H1 (cell line): ENCODE data around the gene PHKA1.

Experiments
- EZH2 ChIP-seq: fragments of 200-600 bp; sonication (generic); IDR thresholded peaks from 2 replicates; pipeline ENCODE4 v1.7.1; 2012; ENCODE audit warnings: low read depth, mild to moderate bottlenecking, moderate library complexity, low read length, inconsistent platforms; ENCODE audit not compliant: severe bottlenecking
- POLR2A ChIP-seq, 2 experiments: IDR thresholded peaks; 1 replicate in 1 of 2; 2 replicates in 1 of 2; pipeline ENCODE4 v1.6.1; 2011; ENCODE audit warnings: low read depth in 2 of 2, low read length in 2 of 2, mild to moderate bottlenecking in 2 of 2; ENCODE audit errors: control extremely low read depth in 1 of 2
- POLR2AphosphoS5 ChIP-seq: IDR thresholded peaks from 2 replicates; pipeline ENCODE4 v1.6.1; 2011; ENCODE audit warnings: low read depth, low read length
- TAF1 ChIP-seq: IDR thresholded peaks from 2 replicates; pipeline ENCODE4 v1.6.1; 2011; ENCODE audit warnings: mild to moderate bottlenecking, low read depth, low read length
- TF ChIP-seq, protein P1 (sequence below), 3 experiments: IDR thresholded peaks; 1 replicate in 2 of 3; 2 replicates in 1 of 3; pipeline versions ENCODE4 v1.5.1 to v1.6.1; 2011; ENCODE audit warnings: low read length in 3 of 3, mild to moderate bottlenecking in 3 of 3, inconsistent platforms in 2 of 3, low read depth in 1 of 3, moderate library complexity in 1 of 3; ENCODE audit not compliant: insufficient read depth in 1 of 3; ENCODE audit errors: control extremely low read depth in 1 of 3
- TF ChIP-seq, protein P2 (sequence below): IDR thresholded peaks from 2 replicates; pipeline ENCODE4 v1.6.1; 2012; ENCODE audit warnings: inconsistent platforms
- TF ChIP-seq, protein P3 (sequence below): IDR thresholded peaks from 2 replicates; pipeline ENCODE4 v1.6.1; 2012; ENCODE audit warnings: low read length, inconsistent platforms

GRCh38 chrX:72536542-72536941 lies 177.6 kb downstream of the PHKA1 start:
- no peak for TF ChIP-seq POLR2A (IDR thresholded peaks at IDR 0.05; ENCODE audit: control extremely low read depth in 1 of 2, low read depth in 2 of 2, low read length in 2 of 2)
- TF ChIP-seq POLR2AphosphoS5, result no peak
- TF ChIP-seq, protein P1, sequence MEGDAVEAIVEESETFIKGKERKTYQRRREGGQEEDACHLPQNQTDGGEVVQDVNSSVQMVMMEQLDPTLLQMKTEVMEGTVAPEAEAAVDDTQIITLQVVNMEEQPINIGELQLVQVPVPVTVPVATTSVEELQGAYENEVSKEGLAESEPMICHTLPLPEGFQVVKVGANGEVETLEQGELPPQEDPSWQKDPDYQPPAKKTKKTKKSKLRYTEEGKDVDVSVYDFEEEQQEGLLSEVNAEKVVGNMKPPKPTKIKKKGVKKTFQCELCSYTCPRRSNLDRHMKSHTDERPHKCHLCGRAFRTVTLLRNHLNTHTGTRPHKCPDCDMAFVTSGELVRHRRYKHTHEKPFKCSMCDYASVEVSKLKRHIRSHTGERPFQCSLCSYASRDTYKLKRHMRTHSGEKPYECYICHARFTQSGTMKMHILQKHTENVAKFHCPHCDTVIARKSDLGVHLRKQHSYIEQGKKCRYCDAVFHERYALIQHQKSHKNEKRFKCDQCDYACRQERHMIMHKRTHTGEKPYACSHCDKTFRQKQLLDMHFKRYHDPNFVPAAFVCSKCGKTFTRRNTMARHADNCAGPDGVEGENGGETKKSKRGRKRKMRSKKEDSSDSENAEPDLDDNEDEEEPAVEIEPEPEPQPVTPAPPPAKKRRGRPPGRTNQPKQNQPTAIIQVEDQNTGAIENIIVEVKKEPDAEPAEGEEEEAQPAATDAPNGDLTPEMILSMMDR (IDR thresholded peaks at IDR 0.05; ENCODE audit: control extremely low read depth in 1 of 3, insufficient read depth in 1 of 3, low read depth in 1 of 3, low read length in 3 of 3), result no peak
- TF ChIP-seq TAF1, result no peak
- TF ChIP-seq, protein P2, sequence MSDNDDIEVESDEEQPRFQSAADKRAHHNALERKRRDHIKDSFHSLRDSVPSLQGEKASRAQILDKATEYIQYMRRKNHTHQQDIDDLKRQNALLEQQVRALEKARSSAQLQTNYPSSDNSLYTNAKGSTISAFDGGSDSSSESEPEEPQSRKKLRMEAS, result no peak
- TF ChIP-seq, protein P3, sequence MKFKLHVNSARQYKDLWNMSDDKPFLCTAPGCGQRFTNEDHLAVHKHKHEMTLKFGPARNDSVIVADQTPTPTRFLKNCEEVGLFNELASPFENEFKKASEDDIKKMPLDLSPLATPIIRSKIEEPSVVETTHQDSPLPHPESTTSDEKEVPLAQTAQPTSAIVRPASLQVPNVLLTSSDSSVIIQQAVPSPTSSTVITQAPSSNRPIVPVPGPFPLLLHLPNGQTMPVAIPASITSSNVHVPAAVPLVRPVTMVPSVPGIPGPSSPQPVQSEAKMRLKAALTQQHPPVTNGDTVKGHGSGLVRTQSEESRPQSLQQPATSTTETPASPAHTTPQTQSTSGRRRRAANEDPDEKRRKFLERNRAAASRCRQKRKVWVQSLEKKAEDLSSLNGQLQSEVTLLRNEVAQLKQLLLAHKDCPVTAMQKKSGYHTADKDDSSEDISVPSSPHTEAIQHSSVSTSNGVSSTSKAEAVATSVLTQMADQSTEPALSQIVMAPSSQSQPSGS, result no peak
- TF ChIP-seq EZH2, result no peak
